Activated T-helper 1 cell treated with anti-CD3 and anti-CD28 coated beads, Interleukin-12 subunit alpha, Interleukin-12 subunit beta, Interleukin-2, Interleukin-4 antibody, amounts not matched to agents 30 ng/mL and 10 ng/mL and 1 ng/mL, durations not matched to agents 14 hours and 24 hours and 36 hours (primary cell): ENCODE data around the gene U2SURP. TPM values are rescaled to one million over a fixed set of nuclear protein-coding genes. Genes with fewer than 3 reads are reported as not detected.

Experiments
- DNase-seq: peaks from one replicate; pipeline ENCODE4 v3.0.0; 2021; ENCODE audit warnings: low spot score
- H3K27ac Mint-ChIP-seq: one replicate; pipeline ENCODE4 v1.8.0; 2021; ENCODE audit warnings: mild to moderate bottlenecking, mixed read lengths
- H3K27me3 Mint-ChIP-seq: one replicate; pipeline ENCODE4 v1.8.0; 2022; ENCODE audit warnings: mild to moderate bottlenecking, moderate library complexity, mixed read lengths; ENCODE audit not compliant: insufficient read depth
- H3K36me3 Mint-ChIP-seq: one replicate; pipeline ENCODE4 v1.8.0; 2021; ENCODE audit warnings: low read depth, mixed read lengths
- H3K4me1 Mint-ChIP-seq: one replicate; pipeline ENCODE4 v1.8.0; 2021; ENCODE audit warnings: low read depth, mixed read lengths
- H3K4me3 Mint-ChIP-seq: one replicate; pipeline ENCODE4 v1.8.0; 2021; ENCODE audit warnings: mild to moderate bottlenecking, moderate library complexity, mixed read lengths
- H3K9me3 Mint-ChIP-seq: one replicate; pipeline ENCODE4 v1.8.0; 2021; ENCODE audit warnings: mixed read lengths
- intact Hi-C: fragments of 100-400 bp; cut with micrococcal nuclease; formaldehyde crosslinking; loops from one replicate; pipeline ENCODE4 v1.15.1; 2024
- total RNA-seq: library from RNA; stranded (reverse); gene quantifications from 2 replicates; pipeline ENCODE4 v1.2.3, GENCODE V29; 2022

The U2SURP gene
- total RNA-seq, 1 donor from 2014 or later: 186 TPM

DNA sequence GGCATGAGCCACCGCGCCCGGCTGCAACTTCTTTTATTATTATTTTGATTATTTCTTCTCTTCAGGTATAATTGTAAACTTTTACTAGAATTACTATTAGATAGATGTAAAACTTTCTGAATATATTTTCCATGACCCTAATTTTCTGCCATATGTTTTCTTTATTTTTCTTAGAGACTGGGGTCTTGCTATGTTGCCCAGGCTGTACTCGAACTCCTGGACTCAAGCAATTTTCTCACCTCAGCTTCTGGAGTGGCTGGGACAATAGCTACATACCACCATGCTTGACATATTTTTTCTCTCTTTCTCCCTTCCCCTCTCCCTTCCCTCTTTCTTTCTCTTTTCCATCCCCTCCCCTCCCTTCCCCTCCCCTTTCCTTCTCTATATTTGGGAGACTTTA, 88.6 kb downstream of the U2SURP start:
- intact Hi-C loops: no loop called here
- no peaks in the 10 kb centered on the region for H3K4me1 Mint-ChIP-seq
- H3K27ac Mint-ChIP-seq: no peak overlapping the region
- H3K4me3 Mint-ChIP-seq: no peak overlapping the region
- no peaks in the 10 kb centered on the region for H3K36me3 Mint-ChIP-seq
- H3K27me3 Mint-ChIP-seq: peaks cover 2% of the 10 kb centered on the region
- no peaks in the 10 kb centered on the region for H3K9me3 Mint-ChIP-seq
- DNase-seq: no peak

DNA sequence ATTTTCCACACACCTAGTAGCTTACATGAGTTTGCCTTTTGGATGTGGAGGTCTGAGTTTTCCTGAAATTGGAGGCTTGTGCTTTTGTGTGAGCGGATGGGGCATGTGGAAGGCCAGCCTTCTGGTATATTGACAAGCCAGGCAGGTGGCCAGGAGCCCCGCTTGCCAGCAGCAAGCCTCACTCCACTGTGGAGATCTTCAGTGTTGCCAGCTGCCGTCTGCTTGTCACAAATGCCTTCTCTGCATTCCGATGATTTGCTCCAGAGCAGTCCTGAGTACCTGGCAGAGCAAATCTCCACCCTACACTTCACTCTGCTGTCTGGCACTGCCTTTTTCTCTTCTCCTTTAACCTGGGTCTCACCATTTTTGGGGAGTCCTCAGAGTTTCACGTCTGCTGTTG, 89.1 kb downstream of the U2SURP start:
- no peaks in the 10 kb centered on the region for H3K36me3 Mint-ChIP-seq
- no peak overlapping the region for H3K27ac Mint-ChIP-seq
- H3K27me3 Mint-ChIP-seq: peaks cover 2% of the 10 kb centered on the region
- intact Hi-C loops: no loop called here
- H3K4me3 Mint-ChIP-seq: no peak overlapping the region
- H3K9me3 Mint-ChIP-seq: no peaks in the 10 kb centered on the region
- H3K4me1 Mint-ChIP-seq: no peaks in the 10 kb centered on the region
- no peak for DNase-seq

DNA sequence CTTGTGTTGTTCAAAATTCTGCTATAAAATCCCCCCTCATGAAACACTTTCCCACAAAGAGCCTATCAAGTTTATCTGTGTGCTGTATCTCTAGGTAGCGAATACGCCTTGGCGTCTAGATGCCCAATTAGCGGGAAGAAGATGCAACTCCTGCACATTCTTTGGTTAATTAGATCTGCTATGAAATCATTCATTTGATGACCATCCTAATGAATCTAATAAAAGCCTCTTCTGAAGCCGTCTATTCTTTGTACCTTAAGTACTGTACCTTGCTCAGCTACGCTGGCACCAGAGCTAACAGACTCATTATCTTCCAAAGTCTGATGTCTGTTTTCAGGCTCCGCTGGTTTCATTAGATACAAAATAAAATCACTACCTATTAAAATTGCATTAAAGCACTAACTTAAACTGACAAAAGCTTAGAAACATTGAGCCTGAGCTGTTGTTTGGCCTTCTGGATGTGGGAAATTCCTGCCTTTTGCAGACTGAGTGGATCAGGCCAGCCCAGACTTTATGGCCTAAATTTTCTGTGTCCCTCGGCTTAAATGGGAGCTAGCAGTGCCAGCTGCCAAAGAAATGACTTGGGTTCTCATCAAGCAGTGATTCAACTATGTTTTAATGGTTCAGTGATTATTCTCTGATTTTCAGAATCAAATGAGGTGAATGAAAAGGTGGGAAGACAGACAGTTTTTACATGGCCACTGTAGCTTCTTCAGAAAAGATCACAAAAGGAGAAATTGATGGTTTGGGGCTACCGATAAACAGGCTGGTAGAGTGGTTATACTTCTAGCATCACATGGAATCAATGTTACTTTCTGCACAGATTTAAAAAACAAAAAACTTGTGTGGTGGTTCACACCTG, 89.8 kb downstream of the U2SURP start:
- Mint-ChIP-seq H3K27me3 (peaks cover 3% of the 10 kb centered on the region), H3K4me3 (no peak overlapping the region), H3K9me3 (no peaks in the 10 kb centered on the region), H3K36me3 (no peaks in the 10 kb centered on the region), H3K27ac (no peak overlapping the region), H3K4me1 (no peaks in the 10 kb centered on the region)
- intact Hi-C loops: no loop called here
- no peak for DNase-seq

DNA sequence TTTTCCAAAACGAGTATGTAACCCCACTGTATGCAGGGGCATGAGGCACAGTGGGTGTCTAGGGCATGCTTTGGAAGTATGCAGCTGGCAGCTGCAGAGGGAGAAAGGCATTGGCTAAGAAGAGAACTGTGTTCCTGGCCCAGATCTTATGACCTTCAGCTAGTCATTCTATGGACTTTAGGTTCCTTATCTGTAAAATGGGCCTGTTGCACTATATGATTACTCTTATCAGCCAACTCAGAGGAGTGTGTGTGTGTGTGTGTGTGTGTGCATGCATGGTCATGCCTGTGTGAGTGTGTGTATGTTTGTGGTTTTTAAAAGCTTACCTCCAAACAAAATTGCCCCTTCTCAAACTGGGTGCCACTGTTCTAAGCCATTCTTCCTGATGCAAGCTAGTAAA, 90.8 kb downstream of the U2SURP start:
- intact Hi-C loops: no loop called here
- peaks cover 3% of the 10 kb centered on the region for H3K27me3 Mint-ChIP-seq
- H3K4me1 Mint-ChIP-seq: no peaks in the 10 kb centered on the region
- no peak for DNase-seq
- H3K36me3 Mint-ChIP-seq: no peaks in the 10 kb centered on the region
- no peak overlapping the region for H3K4me3 Mint-ChIP-seq
- H3K27ac Mint-ChIP-seq: no peak overlapping the region
- H3K9me3 Mint-ChIP-seq: peaks cover 5% of the 10 kb centered on the region

- H3K36me3 Mint-ChIP-seq: no peaks in the 10 kb centered on the region
- H3K27ac Mint-ChIP-seq: no peak overlapping the region
- H3K4me1 Mint-ChIP-seq: no peaks in the 10 kb centered on the region
- peaks cover 3% of the 10 kb centered on the region for H3K27me3 Mint-ChIP-seq
- intact Hi-C loops: no loop called here
- DNase-seq: no peak
- no peak overlapping the region for H3K4me3 Mint-ChIP-seq
- peaks cover 5% of the 10 kb centered on the region for H3K9me3 Mint-ChIP-seq
Measured at GRCh38 chr3:143095813-143096212, 94.4 kb downstream of the U2SURP start.

DNA sequence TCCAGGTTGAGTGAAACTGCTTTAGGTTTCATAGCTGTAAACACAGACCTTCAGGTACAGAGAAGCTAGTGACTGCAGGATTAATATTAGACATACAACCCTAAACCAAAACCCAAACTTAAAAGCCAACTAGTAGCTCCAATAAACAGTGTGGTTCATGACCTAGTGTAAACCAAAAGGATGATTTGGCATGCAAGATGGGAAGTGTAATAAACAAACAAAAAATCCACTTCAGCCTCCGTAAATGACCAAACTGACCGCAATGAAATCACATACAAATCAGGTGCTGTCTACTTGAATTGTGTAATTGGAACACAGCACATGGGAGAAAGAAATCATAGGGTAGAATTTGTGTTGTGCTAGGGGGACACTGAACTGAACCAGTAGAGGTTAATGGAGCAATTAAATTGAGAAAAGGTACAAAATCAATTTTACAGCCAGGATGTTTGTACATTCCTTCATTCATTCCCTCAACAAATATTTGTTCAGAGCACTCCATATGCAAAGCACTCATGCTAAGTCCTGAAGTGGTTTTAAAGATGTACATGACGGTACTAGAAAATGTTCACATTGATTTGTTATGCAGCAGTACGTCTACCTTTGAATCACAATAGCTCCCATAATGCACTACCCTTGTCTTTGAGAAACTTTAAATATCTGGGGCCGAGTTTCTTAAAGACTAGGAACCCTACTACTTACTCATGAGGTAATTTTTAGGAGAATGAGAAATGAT, 96.8 kb downstream of the U2SURP start:
- H3K4me1 Mint-ChIP-seq: peaks cover 2% of the 10 kb centered on the region
- H3K27me3 Mint-ChIP-seq: peaks cover 5% of the 10 kb centered on the region
- H3K36me3 Mint-ChIP-seq: no peaks in the 10 kb centered on the region
- H3K27ac Mint-ChIP-seq: no peak overlapping the region
- intact Hi-C loops: no loop called here
- H3K4me3 Mint-ChIP-seq: no peak overlapping the region
- no peak for DNase-seq
- peaks cover 8% of the 10 kb centered on the region for H3K9me3 Mint-ChIP-seq

GRCh38 chr3:143099210-143099609, 97.8 kb downstream of the U2SURP start:
- Mint-ChIP-seq H3K4me3 (no peak overlapping the region), H3K4me1 (peaks cover 8% of the 10 kb centered on the region), H3K36me3 (no peaks in the 10 kb centered on the region), H3K27ac (no peak overlapping the region), H3K9me3 (peaks cover 15% of the 10 kb centered on the region), H3K27me3 (peaks cover 5% of the 10 kb centered on the region)
- no peak for DNase-seq
- intact Hi-C loops: no loop called here

GRCh38 chr3:143099690-143100089, 98.3 kb downstream of the U2SURP start:
- Mint-ChIP-seq H3K4me1 (peaks cover 8% of the 10 kb centered on the region), H3K27me3 (peaks cover 5% of the 10 kb centered on the region), H3K9me3 (peaks cover 20% of the 10 kb centered on the region), H3K4me3 (no peak overlapping the region), H3K36me3 (no peaks in the 10 kb centered on the region), H3K27ac (no peak overlapping the region)
- intact Hi-C loops: no loop called here
- no peak for DNase-seq

GRCh38 chr3:143100451-143100850, 99.1 kb downstream of the U2SURP start:
- intact Hi-C loops: no loop called here
- Mint-ChIP-seq H3K4me1 (peaks cover 8% of the 10 kb centered on the region), H3K36me3 (no peaks in the 10 kb centered on the region), H3K9me3 (peaks cover 26% of the 10 kb centered on the region), H3K27ac (no peak overlapping the region), H3K27me3 (peaks cover 5% of the 10 kb centered on the region), H3K4me3 (no peak overlapping the region)
- DNase-seq: no peak

DNA sequence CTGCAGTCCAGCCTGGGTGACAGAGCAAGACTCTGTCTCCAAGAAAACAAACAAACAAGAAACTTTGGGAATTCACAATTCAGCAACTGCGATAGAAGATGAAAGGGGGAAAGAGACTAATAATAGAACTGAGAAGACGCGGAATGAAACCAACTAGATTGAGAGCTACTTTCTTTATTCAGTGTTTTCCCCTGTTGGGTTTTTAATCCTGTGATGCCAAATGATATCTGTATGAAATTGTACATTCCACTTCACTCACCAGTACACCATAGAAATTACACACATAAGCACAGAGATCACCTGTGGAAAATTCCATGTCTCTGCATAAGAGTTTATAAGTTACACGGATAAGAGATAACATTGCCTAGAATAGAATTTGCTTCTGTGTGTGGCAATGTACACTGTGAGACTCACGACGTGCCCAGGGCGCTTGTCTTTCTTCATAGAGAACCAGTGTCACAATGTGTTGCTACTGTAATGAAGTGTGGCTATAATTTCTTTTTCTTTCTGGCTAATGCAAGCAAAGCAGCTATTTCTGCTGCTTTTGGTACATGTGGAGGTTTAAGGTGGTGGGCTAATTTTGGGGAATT, 100.5 kb downstream of the U2SURP start:
- Mint-ChIP-seq H3K27ac (no peak overlapping the region), H3K36me3 (no peaks in the 10 kb centered on the region), H3K9me3 (peaks cover 37% of the 10 kb centered on the region), H3K4me3 (no peak overlapping the region), H3K4me1 (peaks cover 8% of the 10 kb centered on the region), H3K27me3 (peaks cover 4% of the 10 kb centered on the region)
- DNase-seq: no peak
- intact Hi-C loops: no loop called here

- H3K27ac Mint-ChIP-seq: no peak overlapping the region
- DNase-seq: no peak
Measured at GRCh38 chr3:143103652-143104051, 102.3 kb downstream of the U2SURP start.

GRCh38 chr3:143105170-143105569, 103.8 kb downstream of the U2SURP start:
- Mint-ChIP-seq H3K27ac (no peak overlapping the region), H3K4me3 (no peak overlapping the region), H3K36me3 (no peaks in the 10 kb centered on the region), H3K9me3 (peaks cover 34% of the 10 kb centered on the region), H3K27me3 (peaks cover 4% of the 10 kb centered on the region), H3K4me1 (peaks cover 8% of the 10 kb centered on the region)
- no peak for DNase-seq
- intact Hi-C loops: no loop called here

More at GRCh38 chr3:143103652-143104051, 102.3 kb downstream of the U2SURP start:
- intact Hi-C loops: no loop called here
- H3K27me3 Mint-ChIP-seq: peaks cover 4% of the 10 kb centered on the region
- no peak overlapping the region for H3K4me3 Mint-ChIP-seq
- H3K36me3 Mint-ChIP-seq: no peaks in the 10 kb centered on the region
- H3K4me1 Mint-ChIP-seq: peaks cover 8% of the 10 kb centered on the region
- peaks cover 34% of the 10 kb centered on the region for H3K9me3 Mint-ChIP-seq

- Mint-ChIP-seq H3K27ac (no peak overlapping the region), H3K27me3 (no peaks in the 10 kb centered on the region), H3K9me3 (peaks cover 18% of the 10 kb centered on the region), H3K4me1 (no peaks in the 10 kb centered on the region), H3K36me3 (no peaks in the 10 kb centered on the region), H3K4me3 (no peak overlapping the region)
- DNase-seq: no peak
- intact Hi-C loops: no loop called here
Measured at GRCh38 chr3:143109861-143110260, 108.5 kb downstream of the U2SURP start.
